ENCODE measurements around the gene NKIRAS2.

Gene NKIRAS2

DNA sequence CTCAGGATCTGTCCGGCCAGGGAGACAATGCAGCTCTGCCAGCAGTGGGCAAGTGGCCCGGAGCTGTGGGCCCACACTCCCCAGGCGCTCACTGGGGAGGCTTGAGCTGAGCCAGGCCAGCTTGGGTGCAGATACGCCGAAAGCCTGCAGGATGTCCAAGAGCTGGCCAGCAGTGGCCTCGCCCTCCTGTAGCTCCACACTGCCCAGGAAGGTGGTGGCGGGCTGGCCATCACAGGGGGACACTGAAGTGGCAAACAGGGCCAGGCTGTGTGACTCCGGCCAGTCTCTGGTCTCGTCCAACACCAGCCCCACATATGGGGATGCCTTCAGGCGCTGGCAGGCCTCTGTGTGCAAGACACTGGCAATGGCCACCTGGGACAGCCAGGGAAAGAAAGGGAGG, 20.9 kb downstream of the NKIRAS2 start:
- TF ChIP-seq TEAD4 (IDR thresholded peaks at IDR 0.05), result no peak
- TF ChIP-seq, protein P1, sequence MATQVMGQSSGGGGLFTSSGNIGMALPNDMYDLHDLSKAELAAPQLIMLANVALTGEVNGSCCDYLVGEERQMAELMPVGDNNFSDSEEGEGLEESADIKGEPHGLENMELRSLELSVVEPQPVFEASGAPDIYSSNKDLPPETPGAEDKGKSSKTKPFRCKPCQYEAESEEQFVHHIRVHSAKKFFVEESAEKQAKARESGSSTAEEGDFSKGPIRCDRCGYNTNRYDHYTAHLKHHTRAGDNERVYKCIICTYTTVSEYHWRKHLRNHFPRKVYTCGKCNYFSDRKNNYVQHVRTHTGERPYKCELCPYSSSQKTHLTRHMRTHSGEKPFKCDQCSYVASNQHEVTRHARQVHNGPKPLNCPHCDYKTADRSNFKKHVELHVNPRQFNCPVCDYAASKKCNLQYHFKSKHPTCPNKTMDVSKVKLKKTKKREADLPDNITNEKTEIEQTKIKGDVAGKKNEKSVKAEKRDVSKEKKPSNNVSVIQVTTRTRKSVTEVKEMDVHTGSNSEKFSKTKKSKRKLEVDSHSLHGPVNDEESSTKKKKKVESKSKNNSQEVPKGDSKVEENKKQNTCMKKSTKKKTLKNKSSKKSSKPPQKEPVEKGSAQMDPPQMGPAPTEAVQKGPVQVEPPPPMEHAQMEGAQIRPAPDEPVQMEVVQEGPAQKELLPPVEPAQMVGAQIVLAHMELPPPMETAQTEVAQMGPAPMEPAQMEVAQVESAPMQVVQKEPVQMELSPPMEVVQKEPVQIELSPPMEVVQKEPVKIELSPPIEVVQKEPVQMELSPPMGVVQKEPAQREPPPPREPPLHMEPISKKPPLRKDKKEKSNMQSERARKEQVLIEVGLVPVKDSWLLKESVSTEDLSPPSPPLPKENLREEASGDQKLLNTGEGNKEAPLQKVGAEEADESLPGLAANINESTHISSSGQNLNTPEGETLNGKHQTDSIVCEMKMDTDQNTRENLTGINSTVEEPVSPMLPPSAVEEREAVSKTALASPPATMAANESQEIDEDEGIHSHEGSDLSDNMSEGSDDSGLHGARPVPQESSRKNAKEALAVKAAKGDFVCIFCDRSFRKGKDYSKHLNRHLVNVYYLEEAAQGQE (IDR thresholded peaks at IDR 0.05; ENCODE audit: low read depth), result no peak
- TF ChIP-seq CREB1 (IDR thresholded peaks at IDR 0.05; ENCODE audit: low read depth), result no peak
- no peak for TF ChIP-seq YY1 (IDR thresholded peaks at IDR 0.05; ENCODE audit: low read depth)
- no peak for TF ChIP-seq TCF12 (IDR thresholded peaks at IDR 0.05; ENCODE audit: low read depth)
- TF ChIP-seq TAF1 (IDR thresholded peaks at IDR 0.05; ENCODE audit: low read depth), result no peak
- no peak for TF ChIP-seq NFIC (IDR thresholded peaks at IDR 0.05)
- TF ChIP-seq EGR1 (IDR thresholded peaks at IDR 0.05), result no peak
- TF ChIP-seq ZBTB7A (IDR thresholded peaks at IDR 0.05; ENCODE audit: low read depth), result no peak
- TF ChIP-seq EP300 (IDR thresholded peaks at IDR 0.05; ENCODE audit: borderline replicate concordance), result no peak
- TF ChIP-seq, protein P2, sequence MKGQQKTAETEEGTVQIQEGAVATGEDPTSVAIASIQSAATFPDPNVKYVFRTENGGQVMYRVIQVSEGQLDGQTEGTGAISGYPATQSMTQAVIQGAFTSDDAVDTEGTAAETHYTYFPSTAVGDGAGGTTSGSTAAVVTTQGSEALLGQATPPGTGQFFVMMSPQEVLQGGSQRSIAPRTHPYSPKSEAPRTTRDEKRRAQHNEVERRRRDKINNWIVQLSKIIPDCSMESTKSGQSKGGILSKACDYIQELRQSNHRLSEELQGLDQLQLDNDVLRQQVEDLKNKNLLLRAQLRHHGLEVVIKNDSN (IDR thresholded peaks at IDR 0.05), result no peak
- TF ChIP-seq, protein P3, sequence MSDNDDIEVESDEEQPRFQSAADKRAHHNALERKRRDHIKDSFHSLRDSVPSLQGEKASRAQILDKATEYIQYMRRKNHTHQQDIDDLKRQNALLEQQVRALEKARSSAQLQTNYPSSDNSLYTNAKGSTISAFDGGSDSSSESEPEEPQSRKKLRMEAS (IDR thresholded peaks at IDR 0.05), result no peak
- TF ChIP-seq CEBPB (IDR thresholded peaks at IDR 0.05), result no peak
- no peak for TF ChIP-seq RAD21 (IDR thresholded peaks at IDR 0.05; ENCODE audit: low read depth)
- TF ChIP-seq FOXM1 (IDR thresholded peaks at IDR 0.05; ENCODE audit: borderline replicate concordance, low read depth), result no peak

DNA sequence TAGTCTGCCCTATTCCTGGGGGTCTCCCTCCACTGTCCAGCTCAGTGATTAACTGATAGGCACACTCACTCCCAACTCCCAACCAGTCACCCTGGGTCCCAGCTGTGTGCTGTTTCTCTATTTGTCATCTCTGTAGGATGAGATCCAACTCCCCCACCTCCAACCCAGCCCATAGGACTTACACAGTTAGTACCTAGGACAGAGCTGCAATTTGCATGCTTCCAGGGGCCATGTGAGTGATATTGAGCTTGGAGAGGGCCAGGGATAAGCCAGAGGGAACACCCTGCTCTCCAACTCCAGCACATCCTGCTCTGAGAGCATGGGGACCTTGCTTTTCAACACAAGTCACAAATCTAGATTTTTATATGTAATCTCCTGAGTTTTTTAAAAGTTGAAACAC, 21.7 kb downstream of the NKIRAS2 start:
- TF ChIP-seq, protein P1 (IDR thresholded peaks at IDR 0.05; ENCODE audit: low read depth), result peak; percentile 63; the same call in 1 of the 2 replicates
- no peak for TF ChIP-seq YY1 (IDR thresholded peaks at IDR 0.05; ENCODE audit: low read depth)

DNA sequence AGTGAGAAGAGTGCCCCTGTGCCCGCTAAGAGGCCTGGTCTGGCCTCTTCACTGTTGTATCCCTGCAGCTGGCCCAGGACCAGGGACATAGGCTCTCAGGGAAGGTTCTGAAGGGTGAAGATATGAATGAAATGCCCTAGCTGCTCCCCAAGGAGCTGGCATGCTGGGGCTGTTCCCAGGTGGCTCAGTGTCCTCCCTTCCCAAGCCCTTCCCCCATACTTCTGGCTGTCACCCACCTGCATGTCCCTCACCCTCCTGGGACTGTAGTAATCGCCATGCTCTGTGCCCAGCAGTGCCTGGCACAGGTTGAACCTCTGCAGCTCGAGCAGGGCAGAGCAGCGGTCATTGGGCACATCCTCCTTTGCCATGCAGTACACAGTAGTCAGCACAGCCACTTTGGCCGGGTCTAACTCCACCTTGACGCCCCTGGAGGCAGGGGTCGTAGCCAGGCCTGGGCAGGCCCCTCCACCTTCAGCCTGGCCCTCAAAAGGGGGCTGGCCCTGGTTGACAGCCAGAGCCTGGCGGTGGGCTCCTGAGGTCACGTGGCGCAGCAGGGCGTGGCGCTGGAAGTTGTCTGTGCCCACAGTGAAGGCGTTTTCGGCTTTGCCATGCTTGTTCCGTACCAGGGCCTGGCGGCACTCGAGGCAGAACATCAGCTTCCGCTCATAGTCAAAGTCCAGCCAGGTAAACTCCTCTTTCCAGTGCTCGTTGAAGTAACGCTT, 22.9 kb downstream of the NKIRAS2 start:
- TF ChIP-seq TCF12 (IDR thresholded peaks at IDR 0.05; ENCODE audit: low read depth) (no peak), CREB1 (IDR thresholded peaks at IDR 0.05; ENCODE audit: low read depth) (no peak), CEBPB (IDR thresholded peaks at IDR 0.05) (no peak)

DNA sequence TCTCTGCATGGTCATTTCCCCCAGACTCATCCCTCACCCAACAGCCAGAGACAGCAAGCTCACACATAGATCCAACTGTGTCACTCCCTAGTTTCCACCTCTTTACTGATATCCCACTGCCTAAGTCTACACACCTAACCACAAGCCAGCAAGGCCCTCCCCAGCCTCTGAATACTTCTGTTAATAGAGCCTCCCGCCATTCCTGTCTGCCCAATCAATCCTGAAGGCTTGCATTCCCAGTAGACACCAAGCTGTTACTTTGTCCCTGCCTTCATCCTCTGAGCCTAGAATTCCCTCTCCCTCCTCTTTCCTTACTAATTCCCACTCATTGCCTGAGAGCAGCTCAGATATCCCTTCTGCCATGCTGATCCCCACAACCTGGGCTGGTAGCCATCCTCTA, 25.8 kb downstream of the NKIRAS2 start:
- no peak for TF ChIP-seq TAF1 (IDR thresholded peaks at IDR 0.05; ENCODE audit: low read depth)
- no peak for TF ChIP-seq CREB1 (IDR thresholded peaks at IDR 0.05; ENCODE audit: low read depth)
- TF ChIP-seq CEBPB (IDR thresholded peaks at IDR 0.05), result no peak
- TF ChIP-seq, protein P1 (IDR thresholded peaks at IDR 0.05; ENCODE audit: low read depth), result no peak

DNA sequence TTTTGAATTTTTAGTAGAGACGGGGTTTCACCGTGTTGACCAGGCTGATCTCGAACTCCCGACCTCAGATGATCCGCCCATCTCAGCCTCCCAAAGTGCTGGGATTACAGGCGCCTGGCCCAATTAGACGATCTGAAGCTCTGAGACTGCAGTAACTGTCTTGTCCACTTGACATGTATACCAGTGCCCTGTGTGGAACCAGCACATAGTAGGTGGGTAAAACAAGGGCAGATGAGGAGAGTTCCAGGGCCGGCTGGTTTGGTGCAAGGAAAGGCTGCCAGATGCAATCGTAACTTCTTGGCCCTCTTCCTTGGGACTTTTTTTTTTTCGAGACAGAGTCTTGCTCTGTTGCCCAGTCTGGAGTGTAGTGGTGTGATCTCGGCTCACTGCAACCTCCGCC, 27.5 kb downstream of the NKIRAS2 start:
- TF ChIP-seq FOXM1 (IDR thresholded peaks at IDR 0.05; ENCODE audit: borderline replicate concordance, low read depth) (no peak), YY1 (IDR thresholded peaks at IDR 0.05; ENCODE audit: low read depth) (no peak), TAF1 (IDR thresholded peaks at IDR 0.05; ENCODE audit: low read depth) (no peak), CREB1 (IDR thresholded peaks at IDR 0.05; ENCODE audit: low read depth) (no peak), TEAD4 (IDR thresholded peaks at IDR 0.05) (no peak), TCF12 (IDR thresholded peaks at IDR 0.05; ENCODE audit: low read depth) (no peak), CEBPB (IDR thresholded peaks at IDR 0.05) (no peak)
- TF ChIP-seq, protein P2 (IDR thresholded peaks at IDR 0.05), result no peak
- TF ChIP-seq, protein P3 (IDR thresholded peaks at IDR 0.05), result no peak
- TF ChIP-seq, protein P1 (IDR thresholded peaks at IDR 0.05; ENCODE audit: low read depth), result no peak

All from Ishikawa (cell line).